ENCODE measurements around the gene MOV10L1.
A peak's percentile ranks its signal among the peaks of the same experiment; 100 is the strongest.

Gene MOV10L1

GRCh38 chr22:50173311-50173982 is 83.6 kb downstream of the MOV10L1 start:
- ChIA-PET POLR2A (interaction anchor here (0.8 to 1.2 kb wide), 2 partner anchors 11 to 17 kb away, joined by 3 to 7 read pairs; no protein-coding TSS in a partner anchor), CTCF (interaction anchor here (1.6 to 3.2 kb wide), 2 partner anchors 17 to 46 kb away, joined by 4 to 14 read pairs; no protein-coding TSS in a partner anchor)
- peaks cover 0 to 2% (median 0%) of the 10 kb centered on the region in 4 experiments for H3K36me3 ChIP-seq (ENCODE audit: control insufficient read depth in 4 of 4, insufficient read depth in 4 of 4, low read length in 3 of 4)
- DNase-seq, result peak in 2 of 3 donors; percentile 53 to 59
- H3K4me1 ChIP-seq (ENCODE audit: control extremely low read depth in 1 of 4, control insufficient read depth in 4 of 4, insufficient read depth in 4 of 4, low read length in 3 of 4), result peaks cover 0 to 44% (median 34%) of the 10 kb centered on the region in 4 experiments
- H3K4me3 ChIP-seq (ENCODE audit: control insufficient read depth in 1 of 7, extremely low read depth in 1 of 7, insufficient read depth in 4 of 7, low read depth in 2 of 7, low read length in 6 of 7), result peak overlapping the region in 2 of 7 experiments; percentile 0 to 38
- H3K27ac ChIP-seq (ENCODE audit: insufficient read depth in 1 of 2, low read depth in 1 of 2, low read length in 2 of 2, poor library complexity in 1 of 2, severe bottlenecking in 2 of 2), result no peak overlapping the region
- peaks cover 0 to 9% (median 7%) of the 10 kb centered on the region in 5 experiments for H3K27me3 ChIP-seq (replicated peaks in 2 of 5; ENCODE audit: control insufficient read depth in 4 of 5, insufficient read depth in 5 of 5, low read length in 4 of 5)
- H3K9me3 ChIP-seq (ENCODE audit: control extremely low read depth in 1 of 5, control insufficient read depth in 4 of 5, insufficient read depth in 2 of 5, low read depth in 1 of 5, low read length in 4 of 5), result no peaks in the 10 kb centered on the region
- 24% methylated on average over 21 of the region's 26 CpGs for WGBS (ENCODE audit: insufficient coverage)

DNA sequence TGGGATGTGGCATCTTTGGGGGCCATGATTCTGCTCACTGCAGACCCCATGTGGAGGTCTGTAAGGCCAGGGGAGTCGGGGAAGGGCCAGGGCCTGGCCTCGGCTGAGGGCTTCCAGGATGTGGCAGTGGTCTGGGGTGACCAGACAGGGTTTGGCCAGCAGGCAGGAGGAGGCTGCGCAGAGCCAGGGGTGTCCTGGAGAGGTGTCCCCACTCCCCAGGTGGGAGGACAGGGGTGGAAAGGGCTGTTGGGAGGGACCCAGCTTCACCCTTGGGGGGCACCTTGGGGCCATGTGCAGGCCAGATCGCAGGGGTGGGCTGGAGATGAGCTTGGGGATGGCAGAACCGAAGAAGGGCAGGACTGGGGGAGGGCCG is 84.2 kb downstream of the MOV10L1 start:
- ChIA-PET CTCF (interaction anchor here (1.6 to 3.2 kb wide), 2 partner anchors 16 to 47 kb away, joined by 4 to 14 read pairs; no protein-coding TSS in a partner anchor), POLR2A (interaction anchor here (1.2 to 1.4 kb wide), 2 partner anchors 10 to 17 kb away, joined by 3 to 10 read pairs; no protein-coding TSS in a partner anchor)
- no peak for DNase-seq
- Histone ChIP-seq H3K27ac (ENCODE audit: insufficient read depth in 1 of 2, low read depth in 1 of 2, low read length in 2 of 2, poor library complexity in 1 of 2, severe bottlenecking in 2 of 2) (no peak overlapping the region), H3K9me3 (ENCODE audit: control extremely low read depth in 1 of 5, control insufficient read depth in 4 of 5, insufficient read depth in 2 of 5, low read depth in 1 of 5, low read length in 4 of 5) (no peaks in the 10 kb centered on the region), H3K27me3 (replicated peaks in 2 of 5; ENCODE audit: control insufficient read depth in 4 of 5, insufficient read depth in 5 of 5, low read length in 4 of 5) (peaks cover 0 to 7% (median 4%) of the 10 kb centered on the region in 5 experiments), H3K4me3 (ENCODE audit: control insufficient read depth in 1 of 7, extremely low read depth in 1 of 7, insufficient read depth in 4 of 7, low read depth in 2 of 7, low read length in 6 of 7) (no peak overlapping the region), H3K4me1 (ENCODE audit: control extremely low read depth in 1 of 4, control insufficient read depth in 4 of 4, insufficient read depth in 4 of 4, low read length in 3 of 4) (peaks cover 0 to 48% (median 34%) of the 10 kb centered on the region in 4 experiments), H3K36me3 (ENCODE audit: control insufficient read depth in 4 of 4, insufficient read depth in 4 of 4, low read length in 3 of 4) (peaks cover 0 to 2% (median 0%) of the 10 kb centered on the region in 4 experiments)
- WGBS (ENCODE audit: insufficient coverage), result 97% methylated on average over 4 of the region's 6 CpGs

GRCh38 chr22:50174382-50175190 is 84.8 kb downstream of the MOV10L1 start:
- no peaks in the 10 kb centered on the region for H3K9me3 ChIP-seq (ENCODE audit: control extremely low read depth in 1 of 5, control insufficient read depth in 4 of 5, insufficient read depth in 2 of 5, low read depth in 1 of 5, low read length in 4 of 5)
- CTCF ChIA-PET, result interaction anchor here (3.2 kb wide), 1 partner anchor 16 kb away, joined by 14 read pairs; no protein-coding TSS in a partner anchor
- POLR2A ChIA-PET, result interaction anchor here (1.4 kb wide), 1 partner anchor 16 kb away, joined by 10 read pairs; no protein-coding TSS in a partner anchor
- peaks cover 0 to 48% (median 32%) of the 10 kb centered on the region in 4 experiments for H3K4me1 ChIP-seq (ENCODE audit: control extremely low read depth in 1 of 4, control insufficient read depth in 4 of 4, insufficient read depth in 4 of 4, low read length in 3 of 4)
- no peak overlapping the region for H3K4me3 ChIP-seq (ENCODE audit: control insufficient read depth in 1 of 7, extremely low read depth in 1 of 7, insufficient read depth in 4 of 7, low read depth in 2 of 7, low read length in 6 of 7)
- WGBS (ENCODE audit: insufficient coverage), result 91% methylated on average over 27 of the region's 27 CpGs
- no peak overlapping the region for H3K27ac ChIP-seq (ENCODE audit: insufficient read depth in 1 of 2, low read depth in 1 of 2, low read length in 2 of 2, poor library complexity in 1 of 2, severe bottlenecking in 2 of 2)
- no peak for DNase-seq
- H3K27me3 ChIP-seq (replicated peaks in 2 of 5; ENCODE audit: control insufficient read depth in 4 of 5, insufficient read depth in 5 of 5, low read length in 4 of 5), result peaks cover 0 to 4% (median 0%) of the 10 kb centered on the region in 5 experiments
- H3K36me3 ChIP-seq (ENCODE audit: control insufficient read depth in 4 of 4, insufficient read depth in 4 of 4, low read length in 3 of 4), result peaks cover 0 to 2% (median 0%) of the 10 kb centered on the region in 4 experiments

GRCh38 chr22:50175191-50175461 is 85.3 kb downstream of the MOV10L1 start:
- H3K4me3 ChIP-seq (ENCODE audit: control insufficient read depth in 1 of 7, extremely low read depth in 1 of 7, insufficient read depth in 4 of 7, low read depth in 2 of 7, low read length in 6 of 7), result no peak overlapping the region
- ChIA-PET POLR2A (interaction anchor here (1.4 kb wide), 1 partner anchor 16 kb away, joined by 10 read pairs; no protein-coding TSS in a partner anchor), CTCF (interaction anchor here (3.2 kb wide), 1 partner anchor 15 kb away, joined by 14 read pairs; no protein-coding TSS in a partner anchor)
- no peaks in the 10 kb centered on the region for H3K9me3 ChIP-seq (ENCODE audit: control extremely low read depth in 1 of 5, control insufficient read depth in 4 of 5, insufficient read depth in 2 of 5, low read depth in 1 of 5, low read length in 4 of 5)
- H3K27ac ChIP-seq (ENCODE audit: insufficient read depth in 1 of 2, low read depth in 1 of 2, low read length in 2 of 2, poor library complexity in 1 of 2, severe bottlenecking in 2 of 2), result no peak overlapping the region
- no peak for DNase-seq
- peaks cover 0 to 4% (median 0%) of the 10 kb centered on the region in 5 experiments for H3K27me3 ChIP-seq (replicated peaks in 2 of 5; ENCODE audit: control insufficient read depth in 4 of 5, insufficient read depth in 5 of 5, low read length in 4 of 5)
- peaks cover 0 to 51% (median 37%) of the 10 kb centered on the region in 4 experiments for H3K4me1 ChIP-seq (ENCODE audit: control extremely low read depth in 1 of 4, control insufficient read depth in 4 of 4, insufficient read depth in 4 of 4, low read length in 3 of 4)
- WGBS (ENCODE audit: insufficient coverage), result 92% methylated on average over 6 of the region's 6 CpGs
- peaks cover 0 to 2% (median 0%) of the 10 kb centered on the region in 4 experiments for H3K36me3 ChIP-seq (ENCODE audit: control insufficient read depth in 4 of 4, insufficient read depth in 4 of 4, low read length in 3 of 4)

DNA sequence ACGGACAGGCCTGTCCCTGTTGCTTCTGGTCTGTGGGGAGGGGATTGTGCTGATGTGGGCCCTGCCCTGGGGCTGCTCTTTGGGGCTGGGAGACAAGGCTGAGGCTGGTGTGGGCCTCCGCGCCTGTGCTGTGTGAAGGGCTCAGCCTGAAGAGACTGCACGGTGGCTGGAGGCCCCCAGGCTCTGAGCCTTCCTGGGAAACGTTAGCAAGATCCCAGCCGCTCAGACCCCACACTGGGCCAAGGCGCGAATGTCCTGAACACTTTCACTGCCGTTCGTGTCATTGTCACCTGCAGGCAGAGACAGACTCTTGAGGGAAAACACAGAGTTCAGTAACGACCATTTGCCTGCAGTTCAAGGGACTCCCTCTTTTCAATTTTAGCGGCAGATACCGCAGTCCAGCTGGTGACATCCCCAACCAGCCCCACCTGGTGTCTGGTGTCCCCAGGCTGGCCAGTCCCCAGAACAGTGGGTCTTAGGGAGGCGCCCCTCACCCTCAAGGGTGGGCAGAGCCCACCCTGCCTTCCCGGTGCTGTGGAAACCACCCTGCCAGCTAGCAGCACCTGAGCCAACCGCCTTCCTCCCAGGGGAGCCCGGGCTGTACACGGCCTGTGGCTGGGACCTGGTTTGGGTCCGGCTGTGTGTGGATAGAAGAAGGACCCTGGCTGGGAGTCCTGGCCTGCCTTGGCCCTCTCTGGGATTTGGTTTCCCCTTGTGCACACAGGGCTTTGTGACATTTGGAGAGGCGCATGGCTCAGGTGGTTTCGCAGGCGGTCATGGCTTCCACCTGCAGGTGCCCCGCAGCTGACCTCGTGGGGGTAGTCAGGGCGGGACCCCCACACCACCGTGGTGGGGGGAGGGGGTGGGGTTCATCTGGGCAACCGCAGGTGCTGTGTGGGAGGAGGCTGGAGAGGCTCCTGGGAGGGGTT is 86.4 kb downstream of the MOV10L1 start:
- DNase-seq, result no peak
- no peak overlapping the region for H3K4me3 ChIP-seq (ENCODE audit: control insufficient read depth in 1 of 7, extremely low read depth in 1 of 7, insufficient read depth in 4 of 7, low read depth in 2 of 7, low read length in 6 of 7)
- CTCF ChIA-PET, result interaction anchor here (1.7 kb wide), 1 partner anchor 30 kb away, joined by 3 read pairs; no protein-coding TSS in a partner anchor
- H3K27ac ChIP-seq (ENCODE audit: insufficient read depth in 1 of 2, low read depth in 1 of 2, low read length in 2 of 2, poor library complexity in 1 of 2, severe bottlenecking in 2 of 2), result no peak overlapping the region
- peaks cover 0 to 2% (median 0%) of the 10 kb centered on the region in 4 experiments for H3K36me3 ChIP-seq (ENCODE audit: control insufficient read depth in 4 of 4, insufficient read depth in 4 of 4, low read length in 3 of 4)
- peaks cover 0 to 50% (median 36%) of the 10 kb centered on the region in 4 experiments for H3K4me1 ChIP-seq (ENCODE audit: control extremely low read depth in 1 of 4, control insufficient read depth in 4 of 4, insufficient read depth in 4 of 4, low read length in 3 of 4)
- no peaks in the 10 kb centered on the region for H3K9me3 ChIP-seq (ENCODE audit: control extremely low read depth in 1 of 5, control insufficient read depth in 4 of 5, insufficient read depth in 2 of 5, low read depth in 1 of 5, low read length in 4 of 5)
- WGBS (ENCODE audit: insufficient coverage), result 91% methylated on average over 21 of the region's 27 CpGs
- H3K27me3 ChIP-seq (replicated peaks in 2 of 5; ENCODE audit: control insufficient read depth in 4 of 5, insufficient read depth in 5 of 5, low read length in 4 of 5), result peaks cover 0 to 4% (median 0%) of the 10 kb centered on the region in 5 experiments
- POLR2A ChIA-PET, result no interaction called here

DNA sequence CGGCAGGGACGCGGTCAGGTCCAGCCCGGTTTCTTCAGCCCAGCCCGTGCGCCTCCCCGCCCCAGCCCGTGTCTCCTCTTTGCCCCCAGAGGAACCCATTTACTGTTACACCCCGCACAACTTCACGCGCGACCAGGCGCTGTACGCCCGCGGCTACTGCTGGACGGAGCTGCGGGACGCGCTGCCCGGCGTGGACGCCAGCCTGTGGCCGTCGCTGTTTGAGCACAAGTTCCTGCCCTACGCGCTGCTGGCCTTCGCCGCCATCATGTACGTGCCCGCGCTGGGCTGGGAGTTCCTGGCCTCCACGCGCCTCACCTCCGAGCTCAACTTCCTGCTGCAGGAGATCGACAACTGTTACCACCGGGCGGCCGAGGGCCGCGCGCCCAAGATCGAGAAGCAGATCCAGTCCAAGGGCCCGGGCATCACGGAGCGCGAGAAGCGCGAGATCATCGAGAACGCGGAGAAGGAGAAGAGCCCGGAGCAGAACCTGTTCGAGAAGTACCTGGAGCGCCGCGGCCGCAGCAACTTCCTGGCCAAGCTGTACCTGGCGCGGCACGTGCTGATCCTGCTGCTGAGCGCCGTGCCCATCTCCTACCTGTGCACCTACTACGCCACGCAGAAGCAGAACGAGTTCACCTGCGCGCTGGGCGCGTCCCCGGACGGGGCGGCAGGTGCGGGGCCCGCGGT is 87.2 kb downstream of the MOV10L1 start:
- CTCF ChIA-PET, result interaction anchor here (1.7 kb wide), 1 partner anchor 29 kb away, joined by 3 read pairs; no protein-coding TSS in a partner anchor
- peaks cover 0 to 2% (median 0%) of the 10 kb centered on the region in 5 experiments for H3K27me3 ChIP-seq (replicated peaks in 2 of 5; ENCODE audit: control insufficient read depth in 4 of 5, insufficient read depth in 5 of 5, low read length in 4 of 5)

More for the DNA sequence above, 87.2 kb downstream of the MOV10L1 start:
- 98% methylated on average over 73 of the region's 76 CpGs for WGBS (ENCODE audit: insufficient coverage)
- Histone ChIP-seq H3K4me3 (ENCODE audit: control insufficient read depth in 1 of 7, extremely low read depth in 1 of 7, insufficient read depth in 4 of 7, low read depth in 2 of 7, low read length in 6 of 7) (no peak overlapping the region), H3K36me3 (ENCODE audit: control insufficient read depth in 4 of 4, insufficient read depth in 4 of 4, low read length in 3 of 4) (peaks cover 0 to 2% (median 0%) of the 10 kb centered on the region in 4 experiments), H3K27ac (ENCODE audit: insufficient read depth in 1 of 2, low read depth in 1 of 2, low read length in 2 of 2, poor library complexity in 1 of 2, severe bottlenecking in 2 of 2) (no peak overlapping the region), H3K9me3 (ENCODE audit: control extremely low read depth in 1 of 5, control insufficient read depth in 4 of 5, insufficient read depth in 2 of 5, low read depth in 1 of 5, low read length in 4 of 5) (no peaks in the 10 kb centered on the region), H3K4me1 (ENCODE audit: control extremely low read depth in 1 of 4, control insufficient read depth in 4 of 4, insufficient read depth in 4 of 4, low read length in 3 of 4) (peaks cover 0 to 45% (median 30%) of the 10 kb centered on the region in 4 experiments)
- POLR2A ChIA-PET, result no interaction called here
- no peak for DNase-seq
